HepG2 (cell line): Measurements from ENCODE around the gene VKORC1. TPM values are rescaled to one million over a fixed set of nuclear protein-coding genes. Genes with fewer than 3 reads are reported as not detected.

Source experiments
- ATF1 ChIP-seq: IDR thresholded peaks from 2 replicates; pipeline ENCODE4 v1.6.1; 2016; ENCODE audit warnings: mild to moderate bottlenecking, control low read depth
- GATAD1 ChIP-seq: IDR thresholded peaks from 2 replicates; pipeline ENCODE4 v1.6.1; 2016; ENCODE audit warnings: missing genetic modification reagents, missing compliant biosample characterization
- HNRNPUL1 ChIP-seq: fragments of 200-400 bp; formaldehyde crosslinking; IDR thresholded peaks from 2 replicates; pipeline ENCODE4 v1.6.1; 2017; ENCODE audit warnings: low read depth, mild to moderate bottlenecking, low read length, moderate library complexity
- HOXA3 ChIP-seq: sonication (generic); formaldehyde crosslinking; IDR thresholded peaks from 2 replicates; pipeline ENCODE4 v1.5.0; 2020; ENCODE audit warnings: missing genetic modification reagents
- IKZF1 ChIP-seq: fragments of 450-650 bp; IDR thresholded peaks from 2 replicates; pipeline ENCODE4 v1.7.1; 2016
- JUN ChIP-seq: sonication (generic); formaldehyde crosslinking; IDR thresholded peaks from 2 replicates; pipeline ENCODE4 v1.4.0; 2020; ENCODE audit warnings: mild to moderate bottlenecking, missing genetic modification reagents
- MLLT10 ChIP-seq: sonication (generic); formaldehyde crosslinking; IDR thresholded peaks from 2 replicates; pipeline ENCODE4 v1.4.0; 2020; ENCODE audit warnings: missing genetic modification reagents
- MXI1 ChIP-seq: IDR thresholded peaks from 3 replicates; pipeline ENCODE4 v1.6.1; 2012; ENCODE audit warnings: low read depth, low read length, inconsistent platforms, borderline replicate concordance
- MYC ChIP-seq: sonication (generic); formaldehyde crosslinking; IDR thresholded peaks from 2 replicates; pipeline ENCODE4 v1.9.0; 2021; ENCODE audit warnings: missing genetic modification reagents, borderline replicate concordance
- POLR2A ChIP-seq, 2 experiments: IDR thresholded peaks; 2 replicates each; pipeline ENCODE4 v1.6.1; 2011; ENCODE audit warnings: low read depth in 2 of 2, low read length in 2 of 2, mild to moderate bottlenecking in 1 of 2, moderate library complexity in 1 of 2; ENCODE audit not compliant: insufficient read depth in 1 of 2
- PRDM4 ChIP-seq: sonication (generic); formaldehyde crosslinking; IDR thresholded peaks from 2 replicates; pipeline ENCODE4 v1.9.0; 2021; ENCODE audit warnings: missing genetic modification reagents, borderline replicate concordance
- SALL1 ChIP-seq: sonication (generic); formaldehyde crosslinking; IDR thresholded peaks from 2 replicates; pipeline ENCODE4 v1.8.0; 2022; ENCODE audit warnings: mild to moderate bottlenecking, missing genetic modification reagents
- SOX13 ChIP-seq, 3 experiments: fragments of 450-650 bp in 1 of 3; sonication (generic) in 1 of 3; formaldehyde crosslinking in 1 of 3; IDR thresholded peaks in 2 of 3; conservative IDR thresholded peaks in 1 of 3; 2 replicates each; pipeline versions ENCODE4 v1.5.0 to v1.6.1; 2016 to 2020; ENCODE audit warnings: antibody characterized with exemption in 1 of 3, mild to moderate bottlenecking in 1 of 3, missing compliant biosample characterization in 1 of 3, missing genetic modification reagents in 1 of 3, moderate library complexity in 1 of 3
- SP140L ChIP-seq: sonication (generic); formaldehyde crosslinking; IDR thresholded peaks from 2 replicates; pipeline ENCODE4 v1.4.0; 2020; ENCODE audit warnings: missing genetic modification reagents, borderline replicate concordance
- UBTF ChIP-seq: sonication (generic); formaldehyde crosslinking; IDR thresholded peaks from 2 replicates; pipeline ENCODE4 v1.4.0; 2020; ENCODE audit warnings: mild to moderate bottlenecking, missing genetic modification reagents
- ZNF275 ChIP-seq: sonication (generic); formaldehyde crosslinking; IDR thresholded peaks from 2 replicates; pipeline ENCODE4 v1.8.0; 2022; ENCODE audit warnings: missing genetic modification reagents, mild to moderate bottlenecking, inconsistent platforms, borderline replicate concordance
- ZNF414 ChIP-seq: sonication (generic); formaldehyde crosslinking; IDR thresholded peaks from 2 replicates; pipeline ENCODE4 v1.5.0; 2020; ENCODE audit warnings: missing genetic modification reagents
- ZNF44 ChIP-seq: sonication (generic); formaldehyde crosslinking; IDR thresholded peaks from 2 replicates; pipeline ENCODE4 v1.5.1; 2020; ENCODE audit warnings: mild to moderate bottlenecking, missing genetic modification reagents
- ZNF446 ChIP-seq: sonication (generic); formaldehyde crosslinking; IDR thresholded peaks from 2 replicates; pipeline ENCODE4 v1.5.0; 2020; ENCODE audit warnings: mild to moderate bottlenecking, missing genetic modification reagents
- ZNF598 ChIP-seq: sonication (generic); formaldehyde crosslinking; IDR thresholded peaks from 2 replicates; pipeline ENCODE4 v1.5.1; 2020; ENCODE audit warnings: mild to moderate bottlenecking, missing genetic modification reagents, borderline replicate concordance
- ZNF644 ChIP-seq: IDR thresholded peaks from 2 replicates; pipeline ENCODE4 v1.6.1; 2016; ENCODE audit warnings: low read depth
- ZNF670 ChIP-seq: sonication (generic); formaldehyde crosslinking; IDR thresholded peaks from 2 replicates; pipeline ENCODE4 v1.8.0; 2022; ENCODE audit warnings: mild to moderate bottlenecking, missing genetic modification reagents, borderline replicate concordance
- polyA plus RNA-seq, 8 experiments: library from polyadenylated mRNA; depleted of rRNA in 3 of 8; stranded (reverse) in 7 of 8; unstranded in 1 of 8; fragments of >200 nt; fragmentation: Illumina TruSeq in 4 of 8; extraction: Trizol in 4 of 8; gene quantifications; 2 replicates each; pipeline versions ENCODE4 v1.2.1 to v1.2.3, GENCODE V29; 2011 to 2016; ENCODE audit warnings: low read depth in 4 of 8, missing spikeins in 1 of 8, mixed read lengths in 1 of 8; ENCODE audit not compliant: insufficient read depth in 1 of 8
- total RNA-seq, 5 experiments: library from RNA; depleted of rRNA; stranded (reverse); fragments of >200 nt; fragmentation: Illumina TruSeq; extraction: Trizol; gene quantifications; 2 replicates each; pipeline ENCODE4 v1.2.3, GENCODE V29; 2016; ENCODE audit warnings: low read depth in 1 of 5

The VKORC1 gene
- total and polyA plus RNA-seq, 2 of the 13 experiments (the other 11 are each of a cell fraction or from before 2014, with no cell fraction given): 141 to 615 TPM

- peak; percentile 56; the same call in 1 of the 2 replicates for TF ChIP-seq ZNF275 (CRISPR knock-in tag)
- TF ChIP-seq SOX13 (IDR thresholded peaks at IDR 0.05): no peak
- TF ChIP-seq SOX13 (CRISPR knock-in tag; conservative IDR thresholded peaks at IDR 0.05 in 1 of 2, IDR thresholded peaks at IDR 0.05 in 1 of 2): peak in 1 of 2 experiments; percentile 50; a peak in 3 of 4 replicates
- 0 out of 2 replicates have a peak, but pooled peaks have one; percentile 87 for TF ChIP-seq ZNF446 (CRISPR knock-in tag)
- TF ChIP-seq JUN: 0 out of 2 replicates have a peak, but pooled peaks have one; percentile 56
- TF ChIP-seq MXI1: peak; percentile 47; the same call in 2 of the 3 replicates
- peak; percentile 92 for TF ChIP-seq MYC (CRISPR knock-in tag)
- TF ChIP-seq ZNF414 (CRISPR knock-in tag): peak; percentile 54
- TF ChIP-seq UBTF: no peak; the same call in 1 of the 2 replicates
- TF ChIP-seq SP140L: no peak; the same call in 1 of the 2 replicates
- TF ChIP-seq ZNF644 (CRISPR knock-in tag): no peak
- peak; percentile 41 for TF ChIP-seq SALL1 (CRISPR knock-in tag)
- TF ChIP-seq POLR2A (IDR thresholded peaks at IDR 0.05; ENCODE audit: insufficient read depth in 1 of 2, low read depth in 2 of 2, low read length in 2 of 2): peak; percentile 53 to 75; a peak in 3 of 4 replicates
- peak; percentile 70; the same call in 1 of the 2 replicates for TF ChIP-seq ZNF670 (CRISPR knock-in tag)
- no peak for TF ChIP-seq MLLT10 (CRISPR knock-in tag)
- no peak for TF ChIP-seq HNRNPUL1
- no peak for TF ChIP-seq ZNF44 (CRISPR knock-in tag)
- TF ChIP-seq HOXA3: peak; percentile 84
- TF ChIP-seq ZNF598 (CRISPR knock-in tag): peak; percentile 18; the same call in 1 of the 2 replicates
- no peak for TF ChIP-seq GATAD1 (CRISPR knock-in tag)
- no peak for TF ChIP-seq ATF1 (CRISPR knock-in tag)
- TF ChIP-seq PRDM4 (CRISPR knock-in tag): no peak; the same call in 1 of the 2 replicates
- TF ChIP-seq IKZF1: no peak
Observed at GRCh38 chr16:31073142-31073969, 21.2 kb downstream of the VKORC1 start (continued).
